Lung (tissue), 16 donors: ENCODE data around the gene CACNA1S. TPM values are rescaled to one million over a fixed set of nuclear protein-coding genes. Genes with fewer than 3 reads are reported as not detected.

Experiments used
- ATAC-seq: fragments of 200-7000 bp; cut with Tn5 transposase; one replicate; pipeline ENCODE4 v1.9.1; 2020; ENCODE audit warnings: moderate number of reproducible peaks; ENCODE audit not compliant: insufficient read depth, low FRiP score
- DNase-seq, 3 donors: peaks; one replicate each; pipeline ENCODE4 v3.0.0-alpha.2; 2013 to 2017
- H3K27ac ChIP-seq, 2 donors: one replicate each; pipeline ENCODE4 v1.5.1; 2013; ENCODE audit warnings: mild to moderate bottlenecking in 2 of 2, moderate library complexity in 2 of 2, control low read depth in 1 of 2, inconsistent platforms in 1 of 2, low read depth in 1 of 2, low read length in 1 of 2
- H3K27me3 ChIP-seq, 3 donors: one replicate each; pipeline ENCODE4 v1.5.1; 2013; ENCODE audit warnings: low read length in 2 of 3; ENCODE audit not compliant: control insufficient read depth in 3 of 3, insufficient read depth in 3 of 3
- H3K36me3 ChIP-seq, 4 donors: one replicate each; pipeline ENCODE4 v1.5.1; 2013; ENCODE audit warnings: low read length in 4 of 4, mild to moderate bottlenecking in 1 of 4, moderate library complexity in 1 of 4; ENCODE audit not compliant: control insufficient read depth in 4 of 4, insufficient read depth in 4 of 4
- H3K4me1 ChIP-seq, 5 donors: one replicate each; pipeline ENCODE4 v1.5.1; 2013; ENCODE audit warnings: low read length in 5 of 5, mild to moderate bottlenecking in 2 of 5, moderate library complexity in 1 of 5; ENCODE audit not compliant: control insufficient read depth in 5 of 5, insufficient read depth in 5 of 5
- H3K4me3 ChIP-seq: one replicate; pipeline ENCODE4 v1.5.1; 2013; ENCODE audit warnings: mild to moderate bottlenecking, control low read depth, moderate library complexity
- H3K9ac ChIP-seq, 2 donors: one replicate each; pipeline ENCODE4 v1.5.1; 2013; ENCODE audit warnings: low read length in 2 of 2, control low read depth in 1 of 2; ENCODE audit not compliant: insufficient read depth in 1 of 2
- H3K9me3 ChIP-seq, 4 donors: one replicate each; pipeline ENCODE4 v1.5.1; 2013; ENCODE audit warnings: low read length in 3 of 4, mild to moderate bottlenecking in 1 of 4, moderate library complexity in 1 of 4; ENCODE audit not compliant: control insufficient read depth in 4 of 4, insufficient read depth in 3 of 4
- CTCF ChIP-seq: IDR thresholded peaks from 2 replicates; pipeline ENCODE4 v1.5.1; 2012; ENCODE audit warnings: mild to moderate bottlenecking; ENCODE audit errors: control extremely low read depth, extremely low read depth
- WGBS, 2 donors: extraction: QIAGEN DNeasy Blood & Tissue Kit; methylation state at CpG; one replicate each; pipeline ENCODE4 v1.1.7; 2013; 5-methylcytosine and 5-hydroxymethylcytosine counted together
- long read RNA-seq, 5 donors: transcript quantifications; one replicate each; lab custom pipeline, GENCODE V29; 2026
- polyA plus RNA-seq, 2 donors: library from polyadenylated mRNA; stranded (reverse); fragments of 200-250 nt; gene quantifications; one replicate each; pipeline ENCODE4 v1.2.1, GENCODE V29; 2013
- total RNA-seq, 2 donors: library from RNA; depleted of rRNA in 1 of 2; stranded (reverse); fragments of >200 nt in 1 of 2; gene quantifications; one replicate each; pipeline ENCODE4 v1.2.1, GENCODE V29; 2014 to 2021
- donor health status: control.
- donor health status: control.
- donor health status: Bipolar disorder and iron deficiency.
- donor health status: healthy.
- donor health status: DM: yes; HTN: yes; CAD: no.

Gene CACNA1S
- under 1 TPM in 1 of 2 donors, not detected in 1; 0.20 TPM for total RNA-seq
- under 1 TPM; 0.01 to 0.02 TPM for polyA plus RNA-seq
- long read RNA-seq, donor 1 = 0 reads
- long read RNA-seq, donor 2 = 0 reads
- long read RNA-seq, donor 3 = 0 reads
- long read RNA-seq, donor 4 = 0 reads
- long read RNA-seq, donor 5 = 0 reads

GRCh38 chr1:201112173-201112731 lies at the start of gene CACNA1S:
Gene CACNA1S (minus strand): TSS chr1:201112426. CDS start chr1:201112339, 87 bp downstream.
- ATAC-seq (no peak), DNase-seq (no peak)
- no peaks in the 10 kb centered on the region for H3K36me3 ChIP-seq
- no peaks in the 10 kb centered on the region for H3K27me3 ChIP-seq
- H3K4me1 ChIP-seq = peaks cover 0 to 7% (median 0%) of the 10 kb centered on the region in 5 donors
- no peak within 1 kb of the TSS for H3K9ac ChIP-seq
- no peaks in the 10 kb centered on the region for H3K9me3 ChIP-seq
- H3K4me3 ChIP-seq = no peak within 1 kb of the TSS
- no peak for TF ChIP-seq CTCF
- no peak within 1 kb of the TSS for H3K27ac ChIP-seq
- 77 to 86% methylated on average over 9 of the region's 9 CpGs for WGBS, 2 donors

GRCh38 chr1:201157949-201158348 lies 45.7 kb upstream of the CACNA1S start:
- Histone ChIP-seq H3K36me3 (peaks cover 0 to under 1% (median 0%) of the 10 kb centered on the region in 4 donors), H3K4me3 (no peak overlapping the region), H3K27ac (no peak overlapping the region), H3K9ac (no peak overlapping the region), H3K9me3 (no peaks in the 10 kb centered on the region), H3K4me1 (peaks cover 0 to 15% (median 6%) of the 10 kb centered on the region in 5 donors), H3K27me3 (no peaks in the 10 kb centered on the region)
- no peak for DNase-seq
- no peak for TF ChIP-seq CTCF
- WGBS, 2 donors = 90 to 96% methylated on average over 2 of the region's 2 CpGs
- no peak for ATAC-seq

- DNase-seq (no peak), ATAC-seq (no peak)
- Histone ChIP-seq H3K4me3 (no peak overlapping the region), H3K9me3 (no peaks in the 10 kb centered on the region), H3K27me3 (no peaks in the 10 kb centered on the region), H3K9ac (no peak overlapping the region), H3K36me3 (peaks cover 0 to 8% (median 1%) of the 10 kb centered on the region in 4 donors), H3K27ac (no peak overlapping the region), H3K4me1 (peaks cover 0 to 23% (median 6%) of the 10 kb centered on the region in 5 donors)
- no peak for TF ChIP-seq CTCF
Observed at GRCh38 chr1:201156819-201157218, 44.6 kb upstream of the CACNA1S start.
